Activated CD4-positive, alpha-beta T cell treated with anti-CD3 and anti-CD28 coated beads, Interleukin-2, amount 50 U/mL, for 4 hours (primary cell): ENCODE data around the gene ITGB5.
"Not testable (repeated sequence)": the region's sequence is repeated elsewhere in the genome, so short reads cannot be mapped to it uniquely, and the experiment has no call there.

Source experiments
- DNase-seq, 2 experiments: peaks; one replicate each; pipeline ENCODE4 v3.0.0-alpha.2; 2020

Gene ITGB5

DNA sequence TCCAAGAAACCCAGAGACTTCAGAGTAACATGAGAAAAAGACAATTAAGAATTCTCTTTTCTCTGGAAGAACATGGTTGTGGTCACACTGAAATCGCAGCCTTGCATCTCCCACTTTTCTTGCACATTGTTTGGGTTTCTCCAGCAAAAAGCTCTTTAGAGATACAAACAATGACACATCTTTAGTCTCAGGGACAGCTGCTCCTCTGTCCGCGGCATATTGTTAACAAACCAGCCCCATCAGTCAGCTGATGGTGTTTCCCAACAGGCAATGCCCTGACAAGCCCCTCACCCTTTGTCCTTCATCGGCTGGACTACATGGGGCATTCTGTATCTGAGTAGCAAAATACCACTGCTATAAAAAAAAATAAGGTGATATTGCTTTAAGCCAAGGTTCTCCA, 103.5 kb downstream of the ITGB5 start:
- DNase-seq, result no peak

DNA sequence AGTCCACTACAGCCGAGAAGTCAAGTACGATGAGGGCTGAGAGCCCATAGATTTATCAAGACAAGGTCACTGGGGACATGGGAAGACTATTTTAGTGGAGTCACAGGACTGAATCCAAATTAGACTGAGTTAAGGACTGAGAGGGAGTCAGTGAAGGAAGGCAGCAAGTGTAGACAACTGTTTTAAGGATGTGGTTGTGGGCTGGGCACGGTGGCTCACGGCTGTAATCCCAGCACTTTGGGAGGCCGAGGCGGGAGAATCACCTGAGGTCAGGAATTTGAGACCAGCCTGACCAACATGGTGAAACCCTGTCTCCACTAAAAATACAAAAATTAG, 104.8 kb downstream of the ITGB5 start:
- DNase-seq, result not testable (repeated sequence)

DNA sequence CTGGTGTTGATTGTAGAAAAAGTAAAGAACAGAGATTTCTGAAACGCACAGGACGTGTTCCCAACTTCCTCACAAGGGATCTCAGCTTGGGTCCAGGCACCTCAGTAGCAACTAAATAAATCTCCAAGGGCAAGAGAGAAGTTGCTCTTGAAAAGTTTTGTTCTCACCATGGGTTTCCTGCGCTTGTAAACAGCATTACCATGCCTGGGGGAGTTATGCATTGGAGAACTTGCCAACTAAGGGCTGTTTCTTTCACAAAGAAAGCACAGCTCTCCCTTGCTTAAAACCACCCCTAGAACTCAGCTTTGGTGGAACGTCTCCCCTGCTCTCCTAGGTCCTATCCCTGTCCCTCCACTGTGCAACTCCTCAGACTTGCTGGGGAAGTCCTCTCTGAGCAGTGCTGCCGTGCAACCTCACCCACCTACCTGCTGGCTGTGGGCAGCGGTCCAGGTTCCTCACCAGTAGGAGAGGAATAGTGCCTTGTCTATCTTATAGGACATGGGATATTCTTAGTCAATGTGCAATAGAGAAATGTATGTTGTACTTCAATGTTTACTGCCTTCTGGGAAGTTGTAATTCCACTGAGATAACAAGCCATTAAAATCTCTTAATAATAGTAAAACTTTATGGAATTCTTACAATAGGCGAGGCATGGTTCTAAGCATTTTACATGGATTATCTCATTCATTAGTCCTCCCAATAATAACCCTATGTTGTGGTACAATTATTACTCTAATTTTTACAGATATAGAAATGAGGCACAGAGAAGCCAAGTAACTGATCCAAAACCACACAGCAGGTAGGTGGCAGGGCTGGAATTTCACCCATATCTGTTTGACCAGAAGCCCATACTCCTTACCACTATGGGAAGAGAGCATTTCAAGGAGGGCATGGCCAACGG, 105.4 kb downstream of the ITGB5 start:
- DNase-seq, result no peak

DNA sequence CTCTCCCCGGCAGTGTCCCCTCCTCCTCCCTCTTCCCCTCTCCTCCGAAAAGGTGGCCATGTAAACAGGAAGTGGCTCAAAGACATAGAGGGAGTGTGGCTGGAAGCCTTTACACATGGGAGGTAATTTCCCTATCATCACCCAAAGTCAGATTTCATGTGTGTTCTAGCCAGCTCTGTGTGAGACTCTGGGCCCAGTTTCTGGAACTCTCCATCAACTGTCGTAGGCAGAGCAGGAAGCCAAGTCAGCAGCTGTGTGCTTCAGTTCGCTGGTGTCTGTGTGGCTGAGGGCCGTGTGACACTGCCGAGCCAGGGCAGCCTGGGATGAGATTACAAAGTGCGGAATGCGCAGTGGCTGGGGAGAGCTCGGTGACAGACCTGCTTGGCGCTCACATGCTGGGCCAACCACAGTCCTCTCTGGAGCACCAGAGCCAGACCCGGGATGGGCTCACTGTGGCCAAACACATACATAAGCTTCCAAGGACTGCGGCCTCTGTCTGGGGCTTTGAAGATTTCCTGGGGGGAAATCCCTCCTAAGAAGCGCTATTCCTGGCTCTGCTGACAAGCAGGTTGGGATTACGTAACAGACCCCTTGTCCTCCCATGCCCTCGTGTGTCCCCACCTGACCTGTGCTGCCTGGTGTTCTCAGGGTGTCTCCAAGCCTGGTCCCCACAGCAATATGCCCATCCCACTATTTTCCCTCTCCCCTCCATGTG, 106.2 kb downstream of the ITGB5 start:
- DNase-seq, result no peak

DNA sequence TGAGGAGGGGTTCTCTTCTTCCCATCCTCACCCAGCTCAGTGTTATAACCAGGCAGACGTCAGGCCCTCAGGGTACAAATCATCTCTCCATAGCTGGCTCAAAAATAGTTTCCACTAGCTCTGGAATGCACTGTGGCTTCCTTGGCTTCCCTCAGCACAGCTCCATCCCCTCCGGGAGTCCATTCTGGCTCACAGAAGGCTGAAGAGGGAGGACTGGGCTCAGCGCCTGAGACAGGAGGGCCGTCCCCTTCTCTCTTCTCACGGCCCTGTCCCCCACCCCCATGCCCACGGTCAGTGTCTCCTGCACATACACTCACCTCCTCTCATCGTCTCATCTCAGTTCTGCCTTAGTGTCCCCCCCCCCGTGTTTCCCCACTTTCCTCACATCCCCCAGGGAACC, 106.8 kb downstream of the ITGB5 start:
- no peak for DNase-seq

DNA sequence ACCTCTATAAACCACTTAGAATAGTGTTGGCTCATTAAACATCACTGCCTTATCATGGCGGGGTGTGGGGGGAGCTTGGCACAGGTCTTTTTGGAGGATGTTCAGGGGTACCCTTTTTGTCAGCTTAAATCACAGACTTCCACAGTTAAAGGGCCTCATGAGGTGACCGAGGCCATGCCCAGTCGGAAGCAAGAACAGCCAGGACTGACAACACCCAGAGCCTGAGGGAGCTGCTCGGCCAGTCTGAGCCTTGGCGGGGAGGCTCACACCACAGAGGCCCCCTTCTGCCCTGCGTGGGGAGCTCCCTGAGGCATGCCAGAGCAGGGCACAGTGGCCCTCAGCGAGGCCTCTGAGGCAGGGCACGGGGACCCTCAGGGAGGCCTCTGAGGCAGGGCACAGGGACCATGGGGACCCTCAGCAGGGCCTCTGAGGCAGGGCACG, 107.4 kb downstream of the ITGB5 start:
- no peak for DNase-seq

DNA sequence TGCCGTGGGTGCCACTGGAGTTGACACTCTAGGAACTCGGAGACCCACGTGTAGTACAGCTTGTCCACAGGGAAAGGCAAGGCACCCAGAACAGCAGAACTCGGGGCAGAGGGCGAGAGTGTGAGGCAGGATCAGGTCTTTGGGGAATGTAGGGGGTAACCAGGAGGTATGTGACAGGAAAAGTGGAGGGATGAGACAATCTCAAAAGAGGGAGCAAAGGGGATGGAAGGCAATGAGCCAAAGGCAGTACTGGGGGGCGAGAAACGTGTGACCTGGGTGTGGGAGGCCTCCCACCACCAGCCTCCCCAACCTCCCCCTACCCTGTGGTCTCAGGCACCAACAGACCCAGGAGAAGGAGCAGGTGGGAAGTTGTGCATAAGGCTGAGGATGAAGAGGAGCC, 108.0 kb downstream of the ITGB5 start:
- DNase-seq, result no peak

DNA sequence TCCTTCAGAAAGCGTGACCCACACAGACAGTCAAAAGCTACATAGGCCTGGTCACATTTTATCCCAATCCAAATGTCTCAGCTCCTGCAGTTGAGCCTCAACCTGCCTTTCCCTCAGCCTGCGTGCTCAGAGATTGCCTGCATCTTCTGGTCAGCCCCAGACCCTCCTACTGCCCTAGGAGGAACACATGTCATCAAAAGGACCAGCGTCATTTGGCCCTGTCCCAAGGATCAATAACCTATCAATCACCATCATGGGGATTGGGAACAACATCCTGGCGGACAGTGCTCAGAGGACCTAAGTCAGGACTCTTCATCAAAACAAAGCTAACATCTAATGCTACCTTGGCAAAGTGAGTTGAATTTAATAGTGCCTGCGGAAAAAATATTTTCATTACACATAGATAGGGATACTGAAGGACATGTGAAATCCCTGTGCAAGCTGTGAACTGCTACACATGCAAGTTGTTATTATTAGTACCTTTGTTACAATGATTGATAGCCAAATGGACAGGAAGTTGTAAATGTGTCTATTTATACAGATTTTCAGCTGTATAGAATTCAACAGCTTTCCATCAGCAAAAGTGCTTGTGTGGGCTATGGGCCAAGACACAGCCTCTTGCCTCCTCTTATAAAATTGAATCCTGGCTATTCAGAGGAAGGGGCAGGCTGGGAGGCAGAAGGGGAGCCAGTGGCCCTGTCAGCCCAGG, 109.2 kb downstream of the ITGB5 start:
- no peak for DNase-seq

DNA sequence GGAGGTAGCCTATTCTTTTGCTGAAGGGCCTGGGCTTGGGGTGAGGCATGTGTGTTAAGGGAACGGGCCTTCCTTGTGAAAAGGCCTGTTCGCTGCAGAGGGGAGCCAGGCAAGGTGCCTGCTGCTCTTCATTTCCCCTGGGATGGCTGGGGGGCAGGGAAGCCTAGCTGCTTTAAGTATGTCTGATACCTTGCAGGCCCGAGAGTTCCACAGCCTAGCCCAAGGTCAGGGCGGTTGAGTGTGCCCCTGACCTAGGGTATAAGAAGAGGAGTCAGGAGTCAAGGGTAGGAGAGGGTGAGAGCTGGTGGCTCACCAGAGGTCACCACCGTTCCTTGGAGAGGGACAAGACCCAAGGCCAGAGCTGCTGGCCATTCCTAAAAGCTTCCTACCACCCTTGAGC, 110.3 kb downstream of the ITGB5 start:
- no peak for DNase-seq

DNA sequence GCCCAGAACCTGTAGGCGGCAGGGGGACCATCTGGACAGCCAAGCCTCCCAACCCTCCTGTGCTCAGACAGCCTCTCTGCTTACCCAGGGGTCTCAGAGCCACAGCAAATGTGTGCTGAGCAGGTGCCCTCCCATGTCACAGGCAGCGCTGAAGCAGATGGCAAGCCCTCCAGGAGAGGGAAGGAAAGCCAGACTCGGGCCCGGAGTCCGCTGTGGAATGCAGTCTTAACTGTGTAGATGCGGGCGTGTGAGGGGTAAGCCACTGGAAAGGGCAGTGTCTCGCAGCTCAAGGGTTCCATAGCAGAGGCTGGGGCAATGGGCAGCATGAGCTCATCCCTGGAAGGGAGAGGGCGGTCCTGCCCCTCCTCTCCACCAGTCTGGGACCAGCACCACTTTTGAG, 111.3 kb downstream of the ITGB5 start:
- no peak for DNase-seq

DNA sequence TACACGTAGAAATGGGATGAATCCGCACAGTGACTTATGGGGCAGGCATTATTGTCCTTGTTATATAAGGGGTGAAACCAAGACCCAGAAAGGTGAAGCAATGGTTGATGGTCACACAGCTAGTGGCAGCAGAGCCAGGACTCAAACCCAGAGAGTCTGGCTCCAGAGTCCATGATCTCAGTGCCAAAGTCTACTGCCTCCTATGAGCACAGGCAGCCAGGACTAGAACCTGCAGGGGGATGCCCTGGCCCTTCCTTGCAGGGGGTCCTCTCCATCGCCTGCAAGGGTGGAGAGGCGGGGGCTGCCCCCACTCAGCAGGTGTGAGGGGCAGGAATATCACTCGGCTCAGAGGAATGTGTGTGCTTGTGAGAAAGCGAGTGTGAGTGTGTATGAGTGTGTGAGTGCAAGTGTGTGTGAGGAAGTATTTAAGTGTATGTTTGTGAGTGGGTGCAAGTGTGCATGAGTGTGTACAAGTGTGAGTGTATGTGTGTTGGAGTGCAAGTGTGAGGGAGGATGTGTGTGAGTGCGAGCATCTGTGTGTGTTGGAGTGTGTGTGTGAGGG, 112.2 kb downstream of the ITGB5 start:
- no peak for DNase-seq

DNA sequence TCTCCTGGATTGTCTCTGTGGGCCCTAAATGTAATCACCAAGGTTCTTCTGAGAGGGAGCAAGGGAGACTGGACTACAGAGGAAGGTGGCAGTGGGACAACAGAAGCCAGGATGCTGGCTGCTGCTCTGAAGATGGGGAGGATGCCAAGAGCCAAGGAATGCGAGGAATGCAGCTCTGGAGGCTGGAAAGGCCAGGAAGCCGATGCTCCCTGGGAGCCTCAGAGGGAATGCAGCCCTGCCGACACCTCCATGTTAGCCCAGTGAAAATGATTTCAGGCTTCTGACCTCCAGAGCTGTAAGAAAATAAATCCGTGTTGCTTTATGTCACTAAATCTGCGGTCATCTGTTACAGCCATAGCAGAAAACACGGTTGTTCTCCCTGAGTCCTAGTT, 112.8 kb downstream of the ITGB5 start:
- no peak for DNase-seq

DNA sequence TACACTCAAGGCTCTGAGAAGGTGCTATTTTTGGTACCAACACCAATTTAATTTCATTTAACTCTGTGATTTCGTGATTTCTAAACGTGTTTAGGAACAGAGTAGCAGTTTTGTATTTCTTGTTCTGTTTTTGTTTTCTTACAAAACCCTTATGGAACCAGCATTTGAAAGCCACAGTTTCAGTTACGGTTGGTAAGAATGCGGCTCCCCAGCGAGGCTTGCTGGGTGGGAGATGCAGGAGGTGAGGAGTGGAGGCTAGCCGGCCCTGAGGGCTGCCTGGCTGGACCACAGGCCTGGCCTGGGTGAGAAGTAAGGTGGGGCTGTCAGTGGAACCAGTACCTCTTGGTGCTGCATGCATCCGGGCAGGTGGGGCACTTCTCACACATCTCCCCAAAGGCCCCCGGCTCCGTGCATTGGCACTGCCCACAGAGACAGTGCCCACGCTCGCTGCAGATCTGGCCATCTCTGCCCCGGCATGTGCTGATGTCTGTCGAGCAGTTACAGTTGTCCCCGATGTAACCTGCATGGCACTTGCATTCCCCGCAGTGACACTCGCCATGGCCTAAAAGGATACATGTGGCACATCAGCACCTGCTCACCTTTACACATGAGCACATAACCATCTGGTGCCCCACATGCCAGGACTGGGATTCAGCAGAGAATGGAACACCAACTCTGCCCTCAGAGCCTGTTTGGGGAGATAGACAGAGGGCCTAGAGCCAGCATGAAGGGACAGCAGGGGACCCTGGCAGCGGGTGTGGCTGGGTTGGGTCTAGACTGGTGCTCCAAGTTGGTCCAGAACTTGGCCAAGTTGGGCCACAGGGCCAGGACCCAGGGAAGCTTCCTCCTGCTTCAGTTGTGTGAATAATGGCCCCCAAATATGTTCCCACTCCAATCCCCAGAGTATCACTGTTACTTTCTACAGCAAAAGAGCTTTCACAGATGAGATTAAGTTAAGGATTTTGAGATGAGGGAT, 113.5 kb downstream of the ITGB5 start:
- DNase-seq, result no peak

DNA sequence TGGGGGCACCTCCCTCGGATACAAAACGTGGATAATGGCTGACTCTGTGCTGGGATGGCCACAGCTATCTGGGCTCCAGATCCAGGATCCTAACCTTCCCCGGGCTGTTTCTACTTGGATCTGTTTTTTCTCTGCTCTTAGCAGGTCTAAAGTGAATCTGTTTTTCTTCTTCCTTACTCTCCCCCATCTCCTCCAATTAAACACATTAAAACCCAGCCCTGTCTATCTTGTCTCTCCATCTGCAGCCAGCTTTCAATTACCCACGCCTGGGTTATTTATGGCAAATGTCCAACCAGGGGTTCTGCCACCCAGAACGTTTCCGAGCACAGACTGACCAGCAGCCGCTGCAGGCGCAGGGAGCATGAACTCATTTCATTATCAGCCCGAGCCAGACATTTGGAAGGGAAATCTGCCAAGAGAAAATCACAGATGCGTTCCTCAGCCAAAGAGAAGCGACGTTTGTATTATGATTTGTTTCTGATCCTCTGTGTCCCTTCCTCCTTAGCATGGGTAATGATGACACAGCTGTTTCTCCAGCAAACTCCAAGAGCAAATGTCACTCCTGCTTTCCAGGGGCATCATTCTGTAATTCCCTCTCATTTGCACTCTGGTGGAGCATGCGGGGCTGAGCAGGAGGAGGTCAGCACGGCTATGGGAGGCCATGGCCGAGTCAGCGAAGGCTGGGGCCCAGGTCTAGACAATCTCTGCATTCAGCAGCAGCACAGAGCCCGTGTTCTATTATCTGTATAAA, 114.9 kb downstream of the ITGB5 start:
- DNase-seq, result no peak

DNA sequence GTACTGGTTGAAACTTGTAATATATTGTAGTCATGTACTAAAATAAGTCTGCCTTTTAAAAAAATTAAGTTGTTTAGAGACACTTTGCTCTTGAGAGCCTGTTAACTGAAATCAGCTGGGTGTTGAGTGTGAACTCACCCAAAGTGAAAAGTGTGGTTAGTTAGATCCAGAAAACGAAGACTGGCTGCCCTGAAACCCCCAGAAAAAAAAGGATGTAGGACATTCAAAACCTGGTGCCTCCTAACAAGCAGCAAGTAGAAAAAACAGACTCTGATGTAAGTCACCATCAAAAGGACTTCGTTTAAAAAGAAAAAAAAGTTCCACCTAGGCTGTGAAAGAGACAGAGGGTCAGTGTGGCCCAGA, 116.1 kb downstream of the ITGB5 start:
- DNase-seq, result no peak

DNA sequence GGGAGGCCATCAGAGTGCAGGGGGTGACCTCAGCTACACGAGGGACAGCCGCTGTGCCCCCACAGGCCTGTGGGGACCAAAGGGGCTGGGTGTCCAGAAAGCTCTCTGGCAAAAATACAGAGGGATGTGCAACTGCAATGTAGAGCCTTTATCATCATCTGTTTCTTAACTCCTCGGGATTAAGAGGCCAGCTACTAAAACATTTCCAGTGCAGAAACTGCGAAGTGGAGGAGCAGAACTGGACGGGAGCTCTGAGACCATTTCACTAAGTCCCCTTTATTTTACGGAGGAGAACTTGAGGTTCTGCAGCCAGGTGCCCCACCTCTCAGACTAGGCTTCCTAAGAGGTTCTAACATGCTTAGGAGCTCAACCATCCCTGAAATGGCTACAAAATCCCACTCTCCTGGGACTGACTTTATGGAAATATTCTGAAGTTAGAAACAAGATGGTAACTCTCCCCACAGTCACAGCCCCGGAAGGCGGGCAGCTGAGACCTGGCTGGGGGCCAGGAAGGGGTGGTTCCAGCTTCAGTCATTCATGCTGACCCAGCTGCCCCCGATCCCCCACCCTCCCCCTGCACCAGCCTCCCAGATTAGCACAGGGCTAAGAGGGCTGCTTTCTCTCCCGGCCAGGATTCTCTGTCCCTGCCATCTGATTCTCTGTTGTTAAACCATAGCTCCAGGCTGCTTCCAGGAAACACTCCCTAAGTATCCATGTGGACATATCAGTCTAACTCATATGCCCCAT, 116.7 kb downstream of the ITGB5 start:
- DNase-seq, result no peak

DNA sequence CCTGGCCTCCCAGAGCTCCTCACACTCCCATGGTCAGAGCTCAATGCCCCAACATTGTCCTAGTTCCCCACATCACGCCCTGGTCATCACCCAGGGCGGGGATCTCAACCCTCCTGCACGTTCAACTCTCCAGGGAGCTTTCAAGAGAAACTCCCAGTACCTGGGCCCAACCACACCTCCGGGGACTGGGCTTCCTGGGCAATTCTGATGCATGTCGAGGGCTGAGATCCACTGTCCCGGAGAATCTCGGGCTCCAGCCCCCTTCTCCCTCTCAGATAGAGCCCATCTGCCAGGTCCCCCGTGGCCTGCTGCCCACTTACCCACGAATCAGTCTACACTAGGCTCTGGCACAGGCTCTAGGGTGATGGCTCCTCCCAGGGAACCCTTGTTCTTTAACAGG, 117.7 kb downstream of the ITGB5 start:
- DNase-seq, result no peak

DNA sequence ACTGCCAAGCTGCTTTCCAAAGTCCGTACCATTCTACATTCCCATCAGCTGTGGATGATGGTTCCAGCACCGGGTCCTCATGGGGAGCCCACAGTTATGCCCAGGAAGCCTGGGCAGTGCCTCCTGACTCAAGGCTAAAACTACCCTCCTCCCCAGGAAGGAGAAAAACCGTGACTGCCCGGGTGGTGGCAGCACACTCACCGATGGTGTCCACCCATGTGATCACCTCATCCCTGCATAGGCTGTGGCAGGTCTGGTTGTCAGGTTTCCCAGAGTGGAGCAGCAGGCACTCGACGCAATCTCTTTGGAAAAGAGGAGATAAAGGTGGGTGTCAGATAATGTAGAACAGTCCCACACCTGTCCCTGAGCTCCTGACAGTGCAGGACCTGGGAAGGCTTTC, 118.4 kb downstream of the ITGB5 start:
- no peak for DNase-seq

DNA sequence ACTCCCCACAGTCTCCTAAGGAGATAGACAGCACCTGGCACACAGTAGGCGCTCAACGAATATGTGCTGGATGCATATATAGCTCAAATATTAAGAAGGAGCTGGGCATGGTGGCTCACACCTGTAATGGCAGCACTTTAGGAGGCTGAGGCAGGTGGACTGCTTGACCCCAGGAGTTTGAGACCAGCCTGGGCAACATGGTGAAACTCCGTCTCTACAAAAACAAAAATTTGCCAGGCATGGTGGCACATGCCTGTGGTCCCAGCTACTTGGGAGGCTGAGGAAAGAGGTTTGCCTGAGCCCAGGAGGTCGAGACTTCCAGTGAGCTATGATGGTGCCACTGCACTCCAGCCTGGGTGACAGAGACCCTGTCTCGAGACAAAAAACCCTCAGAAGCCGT, 119.5 kb downstream of the ITGB5 start:
- DNase-seq, result no peak

DNA sequence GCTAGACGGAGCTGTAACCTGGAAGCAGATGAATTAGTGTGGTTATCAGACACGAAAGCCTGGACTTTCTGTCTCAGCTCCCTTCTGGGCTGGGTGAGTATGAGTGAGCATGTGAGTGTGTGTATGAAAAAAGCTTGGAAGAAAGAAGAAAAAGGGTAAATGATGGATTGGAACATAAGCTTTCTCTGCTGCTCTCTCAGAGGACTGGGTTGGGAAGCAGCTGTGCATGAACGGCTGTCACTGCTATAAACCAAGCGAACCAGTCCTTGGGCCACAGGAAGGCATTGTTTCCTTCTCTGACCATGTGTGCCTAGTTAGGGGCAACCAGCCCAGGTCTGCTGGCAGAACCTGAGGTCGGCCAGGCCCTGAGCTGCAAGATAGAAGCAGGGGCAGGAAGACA, 119.9 kb downstream of the ITGB5 start:
- DNase-seq, result no peak
